Kidney epithelial cell (primary cell): Measurements from ENCODE around the gene PRPF40B. TPM values are rescaled to one million over a fixed set of nuclear protein-coding genes. Genes with fewer than 3 reads are reported as not detected.

ENCODE experiments used
- DNase-seq: peaks from one replicate; pipeline ENCODE4 v3.0.0-alpha.2; 2010; ENCODE audit warnings: low read depth
- H3K27me3 ChIP-seq: 2 replicates; pipeline ENCODE4 v1.6.0; 2011; ENCODE audit warnings: low read length; ENCODE audit not compliant: control insufficient read depth, insufficient read depth
- H3K36me3 ChIP-seq: 2 replicates; pipeline ENCODE4 v1.5.1; 2011; ENCODE audit warnings: low read length; ENCODE audit not compliant: control insufficient read depth, insufficient read depth
- H3K4me3 ChIP-seq: 2 replicates; pipeline ENCODE4 v1.5.1; 2011; ENCODE audit warnings: low read depth, mild to moderate bottlenecking, control low read depth, low read length
- total RNA-seq: library from RNA; depleted of rRNA; stranded (reverse); fragments of >200 nt; gene quantifications from 2 replicates; pipeline ENCODE4 v1.2.3, GENCODE V29; 2015
- TF ChIP-seq, protein P1 (sequence below): IDR thresholded peaks from 2 replicates; pipeline ENCODE4 v1.5.1; 2011; ENCODE audit warnings: mild to moderate bottlenecking, moderate library complexity, low read length, control low read depth, inconsistent platforms; ENCODE audit not compliant: insufficient read depth, poor library complexity, severe bottlenecking

The PRPF40B gene
- total RNA-seq, 1 donor from 2014 or later: 15.3 TPM

DNA sequence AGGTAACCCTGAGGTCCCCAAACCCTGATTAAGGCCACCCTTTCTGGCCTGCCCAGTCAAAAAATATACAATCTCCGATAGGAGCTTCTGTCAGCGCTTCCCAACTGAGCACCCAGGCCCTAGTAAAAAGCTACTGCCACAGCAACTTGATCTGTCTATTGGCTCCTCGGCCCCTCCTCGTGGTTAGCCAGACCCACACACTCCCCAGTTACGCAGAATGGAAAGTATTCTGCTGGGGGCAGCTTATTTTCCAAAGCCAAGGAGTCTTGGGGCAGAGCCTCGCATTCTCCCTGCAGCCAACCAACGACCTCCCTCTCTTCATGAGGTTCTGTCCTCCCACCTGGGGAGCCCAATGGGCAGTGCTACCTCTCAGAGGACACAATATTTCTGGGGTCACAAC, 51.8 kb downstream of the PRPF40B start:
- no peaks in the 10 kb centered on the region for H3K36me3 ChIP-seq
- H3K4me3 ChIP-seq: no peak overlapping the region
- no peak for DNase-seq
- TF ChIP-seq, protein P1, sequence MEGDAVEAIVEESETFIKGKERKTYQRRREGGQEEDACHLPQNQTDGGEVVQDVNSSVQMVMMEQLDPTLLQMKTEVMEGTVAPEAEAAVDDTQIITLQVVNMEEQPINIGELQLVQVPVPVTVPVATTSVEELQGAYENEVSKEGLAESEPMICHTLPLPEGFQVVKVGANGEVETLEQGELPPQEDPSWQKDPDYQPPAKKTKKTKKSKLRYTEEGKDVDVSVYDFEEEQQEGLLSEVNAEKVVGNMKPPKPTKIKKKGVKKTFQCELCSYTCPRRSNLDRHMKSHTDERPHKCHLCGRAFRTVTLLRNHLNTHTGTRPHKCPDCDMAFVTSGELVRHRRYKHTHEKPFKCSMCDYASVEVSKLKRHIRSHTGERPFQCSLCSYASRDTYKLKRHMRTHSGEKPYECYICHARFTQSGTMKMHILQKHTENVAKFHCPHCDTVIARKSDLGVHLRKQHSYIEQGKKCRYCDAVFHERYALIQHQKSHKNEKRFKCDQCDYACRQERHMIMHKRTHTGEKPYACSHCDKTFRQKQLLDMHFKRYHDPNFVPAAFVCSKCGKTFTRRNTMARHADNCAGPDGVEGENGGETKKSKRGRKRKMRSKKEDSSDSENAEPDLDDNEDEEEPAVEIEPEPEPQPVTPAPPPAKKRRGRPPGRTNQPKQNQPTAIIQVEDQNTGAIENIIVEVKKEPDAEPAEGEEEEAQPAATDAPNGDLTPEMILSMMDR: no peak
- no peaks in the 10 kb centered on the region for H3K27me3 ChIP-seq

DNA sequence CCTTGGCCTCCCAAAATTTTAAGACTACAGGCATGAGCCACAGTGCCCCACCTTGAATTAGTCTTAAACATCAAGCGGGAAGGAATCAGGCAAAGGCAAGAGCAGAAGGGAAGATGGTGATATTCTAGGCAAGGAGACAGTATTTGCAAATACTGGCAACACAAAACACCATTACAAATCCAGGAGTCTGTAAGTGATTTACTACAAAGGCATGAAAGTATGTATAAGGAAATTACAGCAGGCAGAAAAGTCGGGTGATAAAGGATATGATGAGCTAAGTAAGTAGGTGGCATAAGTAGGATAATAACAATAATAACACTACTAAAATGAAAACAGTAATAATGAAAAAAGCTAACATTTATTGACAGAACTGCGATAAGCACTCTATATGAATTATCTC, 55.4 kb downstream of the PRPF40B start:
- no peak for DNase-seq
- H3K36me3 ChIP-seq: no peaks in the 10 kb centered on the region
- H3K27me3 ChIP-seq: no peaks in the 10 kb centered on the region
- H3K4me3 ChIP-seq: no peak overlapping the region
- TF ChIP-seq, protein P1: no peak

DNA sequence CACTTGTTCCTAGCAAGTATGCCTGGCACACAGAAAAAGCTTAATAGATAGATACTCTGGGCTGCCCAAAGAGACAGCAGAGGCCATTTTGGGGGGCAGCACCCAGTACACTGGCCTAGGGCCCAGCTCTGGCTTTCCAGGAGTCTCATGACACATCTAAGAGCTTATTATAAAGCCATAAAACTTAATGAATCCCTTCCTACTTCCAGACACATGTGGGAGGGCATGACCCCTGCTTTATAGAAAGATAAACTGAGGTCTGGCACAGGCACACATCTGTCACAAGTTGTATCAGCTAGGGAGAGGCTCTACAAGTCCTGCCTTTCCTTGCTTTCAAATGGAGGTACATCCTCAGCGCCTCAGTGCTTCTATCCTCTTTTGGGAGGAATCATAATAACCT, 56.7 kb downstream of the PRPF40B start:
- no peak for DNase-seq
- no peaks in the 10 kb centered on the region for H3K27me3 ChIP-seq
- TF ChIP-seq, protein P1: no peak

DNA sequence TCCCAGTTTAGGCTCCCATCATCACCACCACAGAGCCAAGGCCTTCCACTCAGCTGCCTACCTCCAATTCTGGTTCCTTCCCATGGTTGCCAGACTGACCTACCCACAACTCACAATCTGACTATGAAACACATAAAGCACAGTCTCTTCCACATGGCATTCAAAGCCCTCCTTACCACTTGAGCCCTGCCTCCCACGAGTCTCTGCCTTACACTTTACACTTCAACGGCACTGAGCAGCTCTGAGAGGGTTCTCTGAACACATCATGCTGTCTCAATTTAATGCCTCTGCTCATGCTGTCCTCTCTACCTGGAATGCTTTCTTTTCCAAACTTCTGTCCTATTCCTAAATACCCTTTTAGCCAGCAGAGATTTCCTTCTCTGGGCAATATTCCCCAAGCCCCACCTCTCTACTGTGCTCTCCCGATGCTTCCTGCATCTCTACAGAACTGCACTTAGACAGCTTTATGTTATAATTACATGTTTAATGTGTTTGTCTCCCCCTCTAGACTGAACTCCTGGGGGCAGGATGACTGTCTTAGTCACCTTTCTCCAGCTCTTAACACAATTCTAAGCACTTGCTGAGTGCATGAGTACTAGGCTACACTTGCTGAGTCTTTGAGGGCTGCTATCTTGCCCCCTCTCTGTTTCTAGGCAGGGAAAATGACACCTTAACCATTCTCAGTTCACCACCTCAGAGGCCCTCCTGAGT, 60.4 kb downstream of the PRPF40B start:
- no peak for DNase-seq
- Histone ChIP-seq H3K27me3 (no peaks in the 10 kb centered on the region), H3K4me3 (no peak overlapping the region), H3K36me3 (no peaks in the 10 kb centered on the region)
- TF ChIP-seq, protein P1: no peak

More for the DNA sequence above, 56.7 kb downstream of the PRPF40B start:
- Histone ChIP-seq H3K4me3 (no peak overlapping the region), H3K36me3 (no peaks in the 10 kb centered on the region)

DNA sequence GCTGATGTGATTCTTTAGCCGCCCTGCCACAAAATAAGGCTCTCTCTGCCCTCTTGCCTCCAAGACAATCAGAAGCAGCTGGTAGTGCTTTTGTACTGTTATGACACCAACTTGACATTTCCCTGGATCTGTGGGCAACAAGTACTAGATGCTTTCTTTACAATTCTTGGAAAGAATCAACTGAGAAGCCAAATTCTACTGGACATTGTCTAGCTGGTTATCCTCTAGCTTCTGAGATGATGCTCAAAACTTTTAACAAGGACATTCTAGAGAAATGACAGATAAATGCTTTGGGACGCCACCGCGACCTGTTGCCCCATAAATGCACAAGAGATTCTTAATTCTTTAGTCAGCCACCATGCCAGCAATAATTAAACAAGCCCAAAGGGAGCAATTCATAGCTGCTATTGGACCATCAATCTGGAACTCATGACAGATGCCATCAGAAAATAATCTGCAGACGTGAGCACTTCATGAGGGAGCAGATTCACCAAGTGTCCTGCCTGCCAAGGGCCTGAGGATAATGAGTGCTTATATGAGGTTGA, 61.0 kb downstream of the PRPF40B start:
- Histone ChIP-seq H3K27me3 (no peaks in the 10 kb centered on the region), H3K4me3 (no peak overlapping the region), H3K36me3 (no peaks in the 10 kb centered on the region)
- TF ChIP-seq, protein P1: no peak
- no peak for DNase-seq

DNA sequence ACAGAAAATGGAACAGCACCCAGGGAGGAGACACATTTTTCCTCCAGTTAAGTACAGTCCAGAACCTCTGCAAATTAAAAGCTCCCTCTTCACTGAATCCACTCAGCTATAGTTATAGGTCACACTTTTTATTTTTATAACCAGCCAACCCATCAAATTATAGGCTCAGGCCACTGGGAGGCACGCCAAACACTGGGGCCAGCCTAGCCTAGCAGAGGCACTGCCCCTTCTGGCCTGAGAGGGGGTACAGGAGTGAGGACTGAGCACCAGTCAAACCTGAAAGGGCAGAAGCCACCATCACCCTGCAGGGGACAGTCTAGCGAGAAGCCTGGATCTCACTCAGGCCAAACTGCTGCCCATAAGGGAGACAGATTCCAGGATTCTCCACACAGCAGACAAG, 64.6 kb downstream of the PRPF40B start:
- H3K4me3 ChIP-seq: no peak overlapping the region
- TF ChIP-seq, protein P1: no peak
- DNase-seq: no peak
- no peaks in the 10 kb centered on the region for H3K36me3 ChIP-seq
- H3K27me3 ChIP-seq: no peaks in the 10 kb centered on the region
